GM12878 (cell line): ENCODE data around the gene ADD2. TPM values are rescaled to one million over a fixed set of nuclear protein-coding genes. Genes with fewer than 3 reads are reported as not detected.

Experiments
- ATAC-seq: fragments of 200-7000 bp; cut with Tn5 transposase; 3 replicates; pipeline ENCODE4 v1.9.1; 2020; ENCODE audit warnings: mild to moderate bottlenecking, moderate library complexity
- BruUV-seq: library from RNA; stranded (reverse); fragments of 400-500 nt; replicated peaks from 2 replicates; lab custom pipeline; 2021; lab: Mats Ljungman, UMichigan
- CTCF ChIA-PET: fragments of 300-600 bp; sonication (Branson Sonifier 250); formaldehyde crosslinking; extraction: SDS; loops from one replicate; lab custom pipeline; 2021; ENCODE audit warnings: inconsistent platforms; lab: Yijun Ruan, JAX
- POLR2A ChIA-PET: fragments of 350-600 bp; formaldehyde crosslinking; extraction: SDS; loops from one replicate; lab custom pipeline; 2021; ENCODE audit warnings: inconsistent platforms; lab: Charles Lee
- RAD21 ChIA-PET: fragments of 300-600 bp; sonication (Branson Sonifier 250); formaldehyde crosslinking; loops from one replicate; lab custom pipeline; 2023; ENCODE audit warnings: antibody characterized with exemption; ENCODE audit not compliant: unreplicated experiment; lab: Charles Lee
- SMC1A ChIA-PET: fragments of 300-600 bp; sonication (Branson Sonifier 250); formaldehyde crosslinking; loops from one replicate; lab custom pipeline; 2023; ENCODE audit not compliant: unreplicated experiment, uncharacterized antibody; lab: Charles Lee
- DNase-seq: peaks from one replicate; pipeline ENCODE4 v3.0.0-alpha.2; 2011; ENCODE audit warnings: low read depth, low spot score
- FAIRE-seq: peaks from 3 replicates; lab custom pipeline; 2011; peaks lifted over from hg19 to GRCh38; lab: Jason Lieb, UNC
- H2AFZ ChIP-seq: 2 replicates; pipeline ENCODE4 v1.6.0; 2011; ENCODE audit warnings: low read depth, low read length, control low read depth; ENCODE audit not compliant: control insufficient read depth
- H3K27ac ChIP-seq: 2 replicates; pipeline ENCODE4 v1.5.1; 2011; ENCODE audit warnings: control low read depth; ENCODE audit not compliant: control insufficient read depth, insufficient read depth
- H3K27me3 ChIP-seq, 2 experiments: replicated peaks in 1 of 2; 2 replicates each; pipeline versions ENCODE4 v1.6.0 to v1.6.1; 2011; ENCODE audit warnings: low read length in 1 of 2; ENCODE audit not compliant: control insufficient read depth in 2 of 2, insufficient read depth in 2 of 2
- H3K36me3 ChIP-seq, 2 experiments: 2 replicates each; pipeline ENCODE4 v1.5.1; 2011; ENCODE audit warnings: low read length in 1 of 2; ENCODE audit not compliant: control insufficient read depth in 2 of 2, insufficient read depth in 2 of 2
- H3K4me1 ChIP-seq: 2 replicates; pipeline ENCODE4 v1.6.1; 2011; ENCODE audit warnings: mild to moderate bottlenecking, low read length, moderate library complexity, mixed read lengths; ENCODE audit not compliant: control insufficient read depth, insufficient read depth
- H3K4me2 ChIP-seq: 2 replicates; pipeline ENCODE4 v1.6.0; 2011; ENCODE audit warnings: control low read depth; ENCODE audit not compliant: control insufficient read depth, insufficient read depth
- H3K4me3 ChIP-seq: fragments of 200-600 bp; sonication (generic); 2 replicates; pipeline ENCODE4 v1.5.1; 2016
- H3K79me2 ChIP-seq: 2 replicates; pipeline ENCODE4 v1.6.0; 2011; ENCODE audit warnings: low read length; ENCODE audit not compliant: control insufficient read depth, insufficient read depth
- H3K9ac ChIP-seq: 2 replicates; pipeline ENCODE4 v1.8.0; 2011; ENCODE audit warnings: low read length, control low read depth, mixed read lengths; ENCODE audit not compliant: control insufficient read depth, insufficient read depth
- H3K9me3 ChIP-seq: replicated peaks from 3 replicates; pipeline ENCODE4 v1.5.1; 2011; ENCODE audit warnings: mild to moderate bottlenecking, low read length; ENCODE audit not compliant: control insufficient read depth, insufficient read depth
- H4K20me1 ChIP-seq: 2 replicates; pipeline ENCODE4 v1.6.0; 2011; ENCODE audit not compliant: control insufficient read depth, insufficient read depth
- WGBS: methylation state at CpG from one replicate; pipeline ENCODE4 v1.1.6; 2016; ENCODE audit warnings: low lambda C conversion rate; ENCODE audit not compliant: insufficient replicate concordance, insufficient coverage; ENCODE audit errors: missing lambda C conversion rate; 5-methylcytosine and 5-hydroxymethylcytosine counted together
- in situ Hi-C: fragments of 300-500 bp; cut with MboI; formaldehyde crosslinking; loops from 9 replicates; pipeline ENCODE4 v1.14.3; 2018; ENCODE audit warnings: mixed read lengths
- intact Hi-C: fragments of 100-400 bp; cut with micrococcal nuclease; formaldehyde crosslinking; loops from one replicate; pipeline ENCODE4 v1.14.2; 2022; ENCODE audit not compliant: unreplicated experiment
- polyA plus RNA-seq, 11 experiments: library from polyadenylated mRNA; depleted of rRNA in 4 of 11; unstranded in 6 of 11; stranded (reverse) in 5 of 11; fragments of >200 nt; fragmentation: Nextera tagmentation in 4 of 11; fragmentation: Illumina TruSeq in 1 of 11; extraction: Ambion mirVana in 4 of 11; extraction: Trizol in 1 of 11; gene quantifications; 1 replicate in 1 of 11; 2 replicates in 10 of 11; pipeline versions ENCODE4 v1.2.1 to v1.2.3, GENCODE V29; 2011 to 2016; ENCODE audit warnings: inconsistent platforms in 2 of 11, missing spikeins in 2 of 11, low read depth in 1 of 11
- total RNA-seq, 4 experiments: library from RNA; depleted of rRNA in 3 of 4; stranded (reverse); fragments of >200 nt in 3 of 4; fragmentation: Illumina TruSeq in 1 of 4; extraction: Trizol in 1 of 4; gene quantifications; 2 replicates each; pipeline versions ENCODE4 v1.2.1 to v1.2.3, GENCODE V29; 2013 to 2021
- TF ChIP-seq, protein P1 (sequence below), 3 experiments: IDR thresholded peaks in 2 of 3; conservative IDR thresholded peaks in 1 of 3; 2 replicates each; pipeline ENCODE4 v1.5.1; 2011; ENCODE audit warnings: low read depth in 3 of 3, low read length in 3 of 3, mild to moderate bottlenecking in 3 of 3, control low read depth in 2 of 3, moderate library complexity in 2 of 3, inconsistent platforms in 1 of 3, mixed read lengths in 1 of 3; ENCODE audit not compliant: control insufficient read depth in 2 of 3, insufficient read depth in 1 of 3; ENCODE audit errors: extremely low read depth in 1 of 3
- TF ChIP-seq, protein P2 (sequence below): IDR thresholded peaks from 2 replicates; pipeline ENCODE4 v1.6.1; 2012; ENCODE audit warnings: improper control_type of control experiment, low read depth, low read length; ENCODE audit not compliant: insufficient replicate concordance

Gene ADD2
- total and polyA plus RNA-seq, 10 of the 15 experiments (the other 5 are each of a cell fraction or from before 2014, with no cell fraction given): 0.05 to 0.13 (median 0.08) TPM; not detected in 7

- H3K27me3 ChIP-seq: no peaks in the 10 kb centered on the region
- SMC1A ChIA-PET: no interaction called here
- TF ChIP-seq, protein P1, sequence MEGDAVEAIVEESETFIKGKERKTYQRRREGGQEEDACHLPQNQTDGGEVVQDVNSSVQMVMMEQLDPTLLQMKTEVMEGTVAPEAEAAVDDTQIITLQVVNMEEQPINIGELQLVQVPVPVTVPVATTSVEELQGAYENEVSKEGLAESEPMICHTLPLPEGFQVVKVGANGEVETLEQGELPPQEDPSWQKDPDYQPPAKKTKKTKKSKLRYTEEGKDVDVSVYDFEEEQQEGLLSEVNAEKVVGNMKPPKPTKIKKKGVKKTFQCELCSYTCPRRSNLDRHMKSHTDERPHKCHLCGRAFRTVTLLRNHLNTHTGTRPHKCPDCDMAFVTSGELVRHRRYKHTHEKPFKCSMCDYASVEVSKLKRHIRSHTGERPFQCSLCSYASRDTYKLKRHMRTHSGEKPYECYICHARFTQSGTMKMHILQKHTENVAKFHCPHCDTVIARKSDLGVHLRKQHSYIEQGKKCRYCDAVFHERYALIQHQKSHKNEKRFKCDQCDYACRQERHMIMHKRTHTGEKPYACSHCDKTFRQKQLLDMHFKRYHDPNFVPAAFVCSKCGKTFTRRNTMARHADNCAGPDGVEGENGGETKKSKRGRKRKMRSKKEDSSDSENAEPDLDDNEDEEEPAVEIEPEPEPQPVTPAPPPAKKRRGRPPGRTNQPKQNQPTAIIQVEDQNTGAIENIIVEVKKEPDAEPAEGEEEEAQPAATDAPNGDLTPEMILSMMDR (IDR thresholded peaks at IDR 0.05 in 2 of 3, conservative IDR thresholded peaks at IDR 0.05 in 1 of 3; ENCODE audit: control insufficient read depth in 2 of 3, extremely low read depth in 1 of 3, insufficient read depth in 1 of 3, low read depth in 3 of 3, low read length in 3 of 3): no peak
- TF ChIP-seq, protein P2, sequence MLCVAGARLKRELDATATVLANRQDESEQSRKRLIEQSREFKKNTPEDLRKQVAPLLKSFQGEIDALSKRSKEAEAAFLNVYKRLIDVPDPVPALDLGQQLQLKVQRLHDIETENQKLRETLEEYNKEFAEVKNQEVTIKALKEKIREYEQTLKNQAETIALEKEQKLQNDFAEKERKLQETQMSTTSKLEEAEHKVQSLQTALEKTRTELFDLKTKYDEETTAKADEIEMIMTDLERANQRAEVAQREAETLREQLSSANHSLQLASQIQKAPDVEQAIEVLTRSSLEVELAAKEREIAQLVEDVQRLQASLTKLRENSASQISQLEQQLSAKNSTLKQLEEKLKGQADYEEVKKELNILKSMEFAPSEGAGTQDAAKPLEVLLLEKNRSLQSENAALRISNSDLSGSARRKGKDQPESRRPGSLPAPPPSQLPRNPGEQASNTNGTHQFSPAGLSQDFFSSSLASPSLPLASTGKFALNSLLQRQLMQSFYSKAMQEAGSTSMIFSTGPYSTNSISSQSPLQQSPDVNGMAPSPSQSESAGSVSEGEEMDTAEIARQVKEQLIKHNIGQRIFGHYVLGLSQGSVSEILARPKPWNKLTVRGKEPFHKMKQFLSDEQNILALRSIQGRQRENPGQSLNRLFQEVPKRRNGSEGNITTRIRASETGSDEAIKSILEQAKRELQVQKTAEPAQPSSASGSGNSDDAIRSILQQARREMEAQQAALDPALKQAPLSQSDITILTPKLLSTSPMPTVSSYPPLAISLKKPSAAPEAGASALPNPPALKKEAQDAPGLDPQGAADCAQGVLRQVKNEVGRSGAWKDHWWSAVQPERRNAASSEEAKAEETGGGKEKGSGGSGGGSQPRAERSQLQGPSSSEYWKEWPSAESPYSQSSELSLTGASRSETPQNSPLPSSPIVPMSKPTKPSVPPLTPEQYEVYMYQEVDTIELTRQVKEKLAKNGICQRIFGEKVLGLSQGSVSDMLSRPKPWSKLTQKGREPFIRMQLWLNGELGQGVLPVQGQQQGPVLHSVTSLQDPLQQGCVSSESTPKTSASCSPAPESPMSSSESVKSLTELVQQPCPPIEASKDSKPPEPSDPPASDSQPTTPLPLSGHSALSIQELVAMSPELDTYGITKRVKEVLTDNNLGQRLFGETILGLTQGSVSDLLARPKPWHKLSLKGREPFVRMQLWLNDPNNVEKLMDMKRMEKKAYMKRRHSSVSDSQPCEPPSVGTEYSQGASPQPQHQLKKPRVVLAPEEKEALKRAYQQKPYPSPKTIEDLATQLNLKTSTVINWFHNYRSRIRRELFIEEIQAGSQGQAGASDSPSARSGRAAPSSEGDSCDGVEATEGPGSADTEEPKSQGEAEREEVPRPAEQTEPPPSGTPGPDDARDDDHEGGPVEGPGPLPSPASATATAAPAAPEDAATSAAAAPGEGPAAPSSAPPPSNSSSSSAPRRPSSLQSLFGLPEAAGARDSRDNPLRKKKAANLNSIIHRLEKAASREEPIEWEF: no peak
- H3K27ac ChIP-seq: no peak overlapping the region
- CTCF ChIA-PET: no interaction called here
- H3K36me3 ChIP-seq: no peaks in the 10 kb centered on the region
- H4K20me1 ChIP-seq: no peaks in the 10 kb centered on the region
- no peak for DNase-seq
- no peak overlapping the region for H3K4me2 ChIP-seq
- H3K79me2 ChIP-seq: no peaks in the 10 kb centered on the region
- BruUV-seq: no TSS peak
- RAD21 ChIA-PET: no interaction called here
- in situ Hi-C loops (no loop called here), intact Hi-C loops (loop anchor here (10.0 kb wide), 1 partner anchor 96 kb away; no protein-coding TSS in a partner anchor)
- H2AFZ ChIP-seq: no peak overlapping the region
- H3K9ac ChIP-seq: no peak overlapping the region
- H3K4me3 ChIP-seq: no peak overlapping the region
- 46% methylated on average over 5 of the region's 5 CpGs for WGBS
- ATAC-seq: no peak
- FAIRE-seq: no peak
- POLR2A ChIA-PET: no interaction called here
- H3K9me3 ChIP-seq: no peaks in the 10 kb centered on the region
- H3K4me1 ChIP-seq: no peaks in the 10 kb centered on the region
These were observed 79.6 kb downstream of the ADD2 start for GRCh38 chr2:70688427-70688826.
